ENCODE results near the gene SLC9A3.

The SLC9A3 gene

GRCh38 chr5:469752-470483, 54.3 kb downstream of the SLC9A3 start:
- CTCF ChIA-PET: interaction anchor here (2.0 kb wide), 1 partner anchor 23 kb away, joined by 9 read pairs; no protein-coding TSS in a partner anchor
- no peak for TF ChIP-seq CTCF (IDR thresholded peaks at IDR 0.05; ENCODE audit: control extremely low read depth, extremely low read depth, low read depth, missing control alignments)
- DNase-seq (ENCODE audit: extremely low spot score): no peak
- POLR2A ChIA-PET: no interaction called here

- no peak for DNase-seq (ENCODE audit: extremely low spot score)
- CTCF ChIA-PET: no interaction called here
- TF ChIP-seq CTCF (IDR thresholded peaks at IDR 0.05; ENCODE audit: control extremely low read depth, extremely low read depth, low read depth, missing control alignments): no peak
- POLR2A ChIA-PET: no interaction called here
Observed at GRCh38 chr5:468401-468800, 55.8 kb downstream of the SLC9A3 start.

GRCh38 chr5:466661-467310, 57.5 kb downstream of the SLC9A3 start:
- CTCF ChIA-PET: interaction anchor here (2.5 kb wide), 1 partner anchor 20 kb away, joined by 15 read pairs; no protein-coding TSS in a partner anchor
- no peak for DNase-seq (ENCODE audit: extremely low spot score)
- TF ChIP-seq CTCF (IDR thresholded peaks at IDR 0.05; ENCODE audit: control extremely low read depth, extremely low read depth, low read depth, missing control alignments): no peak
- POLR2A ChIA-PET: no interaction called here

GRCh38 chr5:465591-466403, 58.5 kb downstream of the SLC9A3 start:
- POLR2A ChIA-PET: no interaction called here
- no peak for TF ChIP-seq CTCF (IDR thresholded peaks at IDR 0.05; ENCODE audit: control extremely low read depth, extremely low read depth, low read depth, missing control alignments)
- CTCF ChIA-PET: interaction anchor here (1.4 to 2.5 kb wide), 2 partner anchors 19 to 148 kb away, joined by 3 to 15 read pairs; no protein-coding TSS in a partner anchor
- DNase-seq (ENCODE audit: extremely low spot score): no peak

- ChIA-PET POLR2A (no interaction called here), CTCF (interaction anchor here (1.4 to 2.5 kb wide), 2 partner anchors 19 to 148 kb away, joined by 3 to 15 read pairs; no protein-coding TSS in a partner anchor)
- TF ChIP-seq CTCF (IDR thresholded peaks at IDR 0.05; ENCODE audit: control extremely low read depth, extremely low read depth, low read depth, missing control alignments): no peak
- DNase-seq (ENCODE audit: extremely low spot score): no peak
Observed at GRCh38 chr5:464843-465590, 59.2 kb downstream of the SLC9A3 start.

- no peak for TF ChIP-seq CTCF (IDR thresholded peaks at IDR 0.05; ENCODE audit: control extremely low read depth, extremely low read depth, low read depth, missing control alignments)
- POLR2A ChIA-PET: no interaction called here
Observed at GRCh38 chr5:464446-464842, 59.8 kb downstream of the SLC9A3 start.

More at GRCh38 chr5:464446-464842, 59.8 kb downstream of the SLC9A3 start:
- no peak for DNase-seq (ENCODE audit: extremely low spot score)
- CTCF ChIA-PET: interaction anchor here (1.1 kb wide), 1 partner anchor 146 kb away, joined by 3 read pairs; no protein-coding TSS in a partner anchor
